Coronary artery (tissue), 2 donors: ENCODE results near the gene RSBN1.
"Not testable (repeated sequence)": the region's sequence is repeated elsewhere in the genome, so short reads cannot be mapped to it uniquely, and the experiment has no call there.

Experiments
- DNase-seq: peaks from one replicate; pipeline ENCODE4 v3.0.0-alpha.2; 2017; ENCODE audit warnings: low spot score
- H3K27ac ChIP-seq, 2 donors: fragments of 200-600 bp; sonication (generic); one replicate each; pipeline ENCODE4 v1.5.1; 2016 to 2019
- H3K4me3 ChIP-seq: fragments of 200-600 bp; sonication (generic); 2 replicates; pipeline ENCODE4 v1.5.1; 2016; ENCODE audit warnings: mild to moderate bottlenecking, moderate library complexity
- TF ChIP-seq, protein P1 (sequence below): fragments of 200-600 bp; sonication (generic); IDR thresholded peaks from one replicate; pipeline ENCODE4 v1.5.1; 2019; ENCODE audit warnings: antibody characterized with exemption

The RSBN1 gene

DNA sequence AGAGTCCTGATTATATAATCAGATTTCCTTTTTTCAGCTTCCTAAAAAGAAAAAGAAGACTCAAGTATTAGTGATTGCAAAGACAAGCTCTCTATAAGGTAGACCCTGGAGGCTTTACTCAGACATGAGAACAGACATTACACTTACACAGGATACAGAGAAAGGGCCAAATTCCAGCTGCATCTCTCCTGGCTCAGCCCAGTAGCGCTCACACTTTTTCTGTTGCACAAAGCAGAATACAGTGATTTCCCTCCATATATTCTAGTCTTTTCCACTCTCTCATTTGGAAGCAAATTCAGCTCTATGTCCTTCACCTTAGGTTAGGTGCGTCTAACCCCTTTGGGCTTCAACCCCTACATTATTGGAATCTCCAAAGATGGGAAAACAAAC lies 44.1 kb upstream of the RSBN1 start:
- no peak overlapping the region for H3K4me3 ChIP-seq
- no peak overlapping the region for H3K27ac ChIP-seq
- no peak for DNase-seq
- TF ChIP-seq, protein P1, sequence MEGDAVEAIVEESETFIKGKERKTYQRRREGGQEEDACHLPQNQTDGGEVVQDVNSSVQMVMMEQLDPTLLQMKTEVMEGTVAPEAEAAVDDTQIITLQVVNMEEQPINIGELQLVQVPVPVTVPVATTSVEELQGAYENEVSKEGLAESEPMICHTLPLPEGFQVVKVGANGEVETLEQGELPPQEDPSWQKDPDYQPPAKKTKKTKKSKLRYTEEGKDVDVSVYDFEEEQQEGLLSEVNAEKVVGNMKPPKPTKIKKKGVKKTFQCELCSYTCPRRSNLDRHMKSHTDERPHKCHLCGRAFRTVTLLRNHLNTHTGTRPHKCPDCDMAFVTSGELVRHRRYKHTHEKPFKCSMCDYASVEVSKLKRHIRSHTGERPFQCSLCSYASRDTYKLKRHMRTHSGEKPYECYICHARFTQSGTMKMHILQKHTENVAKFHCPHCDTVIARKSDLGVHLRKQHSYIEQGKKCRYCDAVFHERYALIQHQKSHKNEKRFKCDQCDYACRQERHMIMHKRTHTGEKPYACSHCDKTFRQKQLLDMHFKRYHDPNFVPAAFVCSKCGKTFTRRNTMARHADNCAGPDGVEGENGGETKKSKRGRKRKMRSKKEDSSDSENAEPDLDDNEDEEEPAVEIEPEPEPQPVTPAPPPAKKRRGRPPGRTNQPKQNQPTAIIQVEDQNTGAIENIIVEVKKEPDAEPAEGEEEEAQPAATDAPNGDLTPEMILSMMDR, result no peak

DNA sequence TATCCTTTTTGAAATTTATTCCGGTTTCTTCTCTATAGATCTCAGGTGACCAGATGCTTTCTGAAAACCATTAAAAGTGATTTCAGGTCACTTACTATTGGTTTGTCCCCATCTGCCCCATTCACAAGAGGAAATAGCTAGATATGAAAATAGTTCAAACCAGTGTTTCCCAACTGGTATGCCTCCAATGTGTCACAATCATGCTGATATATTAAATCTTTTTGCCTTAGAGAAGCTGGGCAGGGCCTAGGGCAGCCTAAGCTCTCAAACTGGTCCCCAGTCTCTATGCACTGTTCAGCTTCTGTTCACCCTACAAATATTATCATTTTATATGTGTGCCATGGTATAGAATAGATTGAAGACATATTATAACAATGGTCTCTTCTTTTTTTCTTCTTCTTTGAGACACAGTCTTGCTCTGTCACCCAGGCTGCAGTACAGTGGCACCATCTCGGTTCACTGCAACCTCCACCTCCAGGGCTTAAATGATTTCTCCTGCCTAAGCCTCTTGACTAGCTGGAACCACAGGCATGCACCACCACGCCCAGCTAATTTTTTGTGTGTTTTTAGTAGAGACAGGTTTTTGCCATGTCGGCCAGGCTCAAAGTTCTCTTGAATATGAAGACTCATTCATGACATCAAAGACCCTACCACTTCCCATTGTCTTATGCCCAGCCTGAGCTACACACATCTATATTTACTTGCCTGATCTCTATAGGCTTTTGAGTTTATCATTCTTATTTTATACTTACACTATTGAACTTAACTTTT lies 43.5 kb upstream of the RSBN1 start:
- DNase-seq, result no peak
- TF ChIP-seq, protein P1, result no peak
- Histone ChIP-seq H3K4me3 (no peak overlapping the region), H3K27ac (no peak overlapping the region)

DNA sequence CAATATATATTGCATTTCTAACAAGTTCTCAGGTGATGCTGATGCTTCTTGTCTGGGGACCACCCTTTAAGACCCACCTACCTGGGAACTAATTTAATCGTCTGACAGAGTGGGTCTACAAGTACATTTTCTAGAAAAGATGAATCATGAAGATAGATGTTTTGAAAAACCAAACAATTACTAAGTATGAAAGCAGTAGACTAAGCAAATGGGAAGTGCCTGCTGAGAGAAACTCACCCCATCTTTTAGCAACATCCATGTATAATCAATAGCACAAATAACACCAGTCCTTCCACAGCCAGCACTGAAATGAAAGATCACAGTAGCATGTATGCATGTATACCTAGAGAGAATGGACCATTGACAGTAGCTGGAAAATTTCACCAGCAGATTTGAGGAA lies 42.0 kb upstream of the RSBN1 start:
- H3K4me3 ChIP-seq, result no peak overlapping the region
- H3K27ac ChIP-seq, result no peak overlapping the region
- TF ChIP-seq, protein P1, result no peak
- DNase-seq, result no peak

DNA sequence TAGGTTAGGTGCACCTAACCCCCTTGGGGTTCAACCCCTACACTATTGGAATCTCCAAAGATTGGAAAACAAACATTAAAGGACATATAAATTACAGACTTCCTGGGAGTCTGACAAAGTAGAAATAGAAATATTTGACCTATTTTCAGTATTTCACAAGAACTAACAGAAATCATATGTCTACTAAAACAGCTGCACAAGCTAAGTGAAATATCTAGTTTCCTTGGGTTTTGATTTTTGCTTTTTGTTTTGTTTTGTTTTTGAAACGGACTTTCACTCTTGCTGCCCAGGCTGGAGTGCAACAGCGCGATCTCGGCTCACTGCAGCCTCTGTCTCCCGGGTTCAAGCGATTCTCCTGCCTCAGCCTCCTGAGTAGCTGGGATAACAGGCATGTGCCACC lies 40.4 kb upstream of the RSBN1 start:
- not testable (repeated sequence) for H3K27ac ChIP-seq, DNase-seq, H3K4me3 ChIP-seq

DNA sequence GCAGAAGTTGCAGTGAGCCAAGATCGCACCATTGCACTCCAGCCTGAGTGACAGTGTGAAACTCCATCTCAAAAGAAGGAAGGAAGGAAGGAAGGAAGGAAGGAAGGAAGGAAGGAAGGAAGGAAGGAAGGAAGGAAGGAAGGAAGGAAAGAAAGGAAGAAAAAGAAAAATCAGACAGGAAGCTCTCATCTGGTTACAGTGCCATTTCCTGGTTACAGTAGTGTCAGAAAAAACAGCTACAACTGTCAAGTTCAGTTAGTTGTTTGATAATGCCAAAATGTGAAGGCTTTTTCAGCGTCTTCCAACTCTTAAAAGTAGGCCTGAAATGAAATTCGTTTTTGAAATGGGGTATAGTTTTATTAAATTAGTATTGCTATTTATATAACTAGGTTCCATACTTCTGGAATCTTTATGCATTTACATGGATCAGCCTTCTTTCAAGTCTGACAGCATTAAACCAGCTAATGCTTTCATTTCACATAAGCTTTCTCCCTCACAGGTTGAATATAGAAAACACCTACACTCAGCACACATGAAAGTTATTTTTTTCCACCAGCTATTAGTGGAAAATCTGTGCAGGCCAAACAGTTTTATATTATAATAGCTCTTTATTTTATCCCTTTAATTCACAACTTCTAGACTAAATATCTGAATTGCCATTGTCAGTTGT lies 38.0 kb upstream of the RSBN1 start:
- Histone ChIP-seq H3K4me3 (no peak overlapping the region), H3K27ac (no peak overlapping the region)
- TF ChIP-seq, protein P1, result no peak
- DNase-seq, result no peak

DNA sequence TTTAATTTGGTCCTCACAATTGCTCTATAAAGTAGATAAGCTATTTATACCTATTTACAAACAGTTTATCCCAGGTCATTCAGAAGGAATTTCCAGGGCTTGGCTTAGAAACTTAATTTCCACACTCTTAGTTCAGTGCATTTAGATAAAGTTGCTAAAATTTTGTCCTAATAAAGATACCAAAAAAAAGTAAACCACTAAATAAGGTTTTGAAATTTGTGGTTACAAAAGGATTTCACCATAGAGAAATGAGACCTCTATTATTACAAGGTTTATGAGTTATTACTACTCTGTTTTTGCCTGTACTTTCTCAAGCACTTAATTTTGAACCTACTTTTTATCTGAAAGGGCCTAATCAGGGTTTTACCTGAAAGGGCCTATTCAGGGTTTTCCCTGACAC lies 36.8 kb upstream of the RSBN1 start:
- Histone ChIP-seq H3K27ac (no peak overlapping the region), H3K4me3 (no peak overlapping the region)
- TF ChIP-seq, protein P1, result no peak
- DNase-seq, result no peak

DNA sequence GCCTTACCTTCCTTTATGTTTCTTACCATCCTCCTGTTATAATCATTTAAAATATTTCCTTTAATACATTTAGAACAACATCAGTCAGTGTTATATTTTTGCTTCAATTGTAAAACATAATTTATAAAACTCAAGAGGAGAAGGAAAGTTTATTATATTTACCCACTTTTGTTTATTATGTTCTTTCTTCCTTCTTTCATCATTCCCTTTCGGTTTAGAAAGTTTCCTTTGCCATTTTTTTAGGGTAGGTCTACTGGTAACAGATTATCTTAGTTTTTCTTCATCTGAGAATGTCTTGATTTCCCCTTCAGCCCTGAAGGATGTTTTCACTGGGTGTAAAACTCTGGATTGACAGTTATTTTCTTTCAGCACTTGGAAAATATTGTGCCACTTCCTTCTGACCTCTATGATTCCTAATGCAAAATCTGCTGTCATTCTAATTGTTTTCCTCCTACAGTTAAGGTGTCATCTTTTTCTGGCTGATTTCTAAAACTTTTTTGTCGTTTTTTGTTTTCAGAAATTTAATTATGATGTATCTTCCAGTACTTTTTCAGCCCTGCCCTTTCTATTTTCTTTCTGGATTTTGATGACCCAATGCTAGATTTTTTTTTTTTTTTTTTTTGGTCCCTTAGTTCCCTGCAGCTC lies 34.2 kb upstream of the RSBN1 start:
- no peak for DNase-seq
- no peak overlapping the region for H3K4me3 ChIP-seq
- TF ChIP-seq, protein P1, result no peak
- no peak overlapping the region for H3K27ac ChIP-seq
